ENCODE measurements around the gene CDK16. TPM values are rescaled to one million over a fixed set of nuclear protein-coding genes. Genes with fewer than 3 reads are reported as not detected.
A peak's percentile ranks its signal among the peaks of the same experiment; 100 is the strongest.

Gene CDK16
- total RNA-seq, 2 donors from 2014 or later: 97.5 to 133 TPM

- no peak for ATAC-seq
- DNase-seq: peak in 1 of 2 donors; percentile 21
- intact Hi-C loops (cut with DNase I, micrococcal nuclease): no loop called here
These were observed 3.3 kb downstream of the CDK16 start for GRCh38 chrX:47221756-47222155.

- intact Hi-C loops (cut with DNase I, micrococcal nuclease): no loop called here
- DNase-seq (peak in 1 of 2 donors; percentile 19), ATAC-seq (no peak)
These were observed 4.4 kb downstream of the CDK16 start for GRCh38 chrX:47222751-47223350.

GRCh38 chrX:47223476-47224250, 5.2 kb downstream of the CDK16 start:
- intact Hi-C loops (cut with DNase I, micrococcal nuclease): no loop called here
- peak in 1 of 2 donors; percentile 15 for DNase-seq
- ATAC-seq: no peak

- intact Hi-C loops (cut with DNase I, micrococcal nuclease): no loop called here
- ATAC-seq (no peak), DNase-seq (peak in 1 of 2 donors; percentile 16)
These were observed 5.9 kb downstream of the CDK16 start for GRCh38 chrX:47224266-47224895.

- intact Hi-C loops (cut with DNase I, micrococcal nuclease): no loop called here
- ATAC-seq: no peak
- DNase-seq: peak in 1 of 2 donors; percentile 0
These were observed 6.4 kb downstream of the CDK16 start for GRCh38 chrX:47224896-47225290.

- intact Hi-C loops (cut with DNase I, micrococcal nuclease): no loop called here
- ATAC-seq (no peak), DNase-seq (no peak)
These were observed 7.6 kb downstream of the CDK16 start for GRCh38 chrX:47226071-47226470.

- intact Hi-C loops (cut with DNase I, micrococcal nuclease): no loop called here
- ATAC-seq (no peak), DNase-seq (no peak)
These were observed 8.3 kb downstream of the CDK16 start for GRCh38 chrX:47226531-47227333.

GRCh38 chrX:47227334-47227583, 8.8 kb downstream of the CDK16 start:
- DNase-seq: no peak
- ATAC-seq: no peak

GRCh38 chrX:47228550-47229270, 10.2 kb downstream of the CDK16 start:
- DNase-seq (no peak), ATAC-seq (no peak)
- intact Hi-C loops (cut with DNase I, micrococcal nuclease): no loop called here

More at GRCh38 chrX:47227334-47227583, 8.8 kb downstream of the CDK16 start:
- intact Hi-C loops (cut with DNase I, micrococcal nuclease): no loop called here

GRCh38 chrX:47229427-47229826, 10.9 kb downstream of the CDK16 start:
- intact Hi-C loops (cut with DNase I, micrococcal nuclease): no loop called here
- ATAC-seq: no peak
- no peak for DNase-seq

GRCh38 chrX:47230136-47230868, 11.8 kb downstream of the CDK16 start:
- ATAC-seq (no peak), DNase-seq (no peak)
- intact Hi-C loops (cut with DNase I, micrococcal nuclease): no loop called here

GRCh38 chrX:47231167-47231566, 12.7 kb downstream of the CDK16 start:
- intact Hi-C loops (cut with DNase I, micrococcal nuclease): no loop called here
- DNase-seq: no peak

GRCh38 chrX:47232197-47232802, 13.8 kb downstream of the CDK16 start:
- intact Hi-C loops (cut with DNase I, micrococcal nuclease): no loop called here
- DNase-seq (no peak), ATAC-seq (no peak)

More at GRCh38 chrX:47231167-47231566, 12.7 kb downstream of the CDK16 start:
- ATAC-seq: no peak

GRCh38 chrX:47232803-47233332, 14.4 kb downstream of the CDK16 start, which contains the start of gene USP11:
Gene USP11 (plus strand): TSS chrX:47233009. CDS start chrX:47233044, 35 bp downstream.
- peak; percentile 47 to 49 for DNase-seq
- intact Hi-C loops (cut with DNase I, micrococcal nuclease): no loop called here
- peak; percentile 33 for ATAC-seq

- DNase-seq: peak; percentile 93 to 96
- ATAC-seq: peak; percentile 87
- intact Hi-C loops (cut with DNase I, micrococcal nuclease): no loop called here
These were observed 15.0 kb downstream of the CDK16 start for GRCh38 chrX:47233333-47234113.

- DNase-seq (no peak), ATAC-seq (no peak)
- intact Hi-C loops (cut with DNase I, micrococcal nuclease): no loop called here
These were observed 16.1 kb downstream of the CDK16 start for GRCh38 chrX:47234583-47234982.

- ATAC-seq: no peak
- DNase-seq: no peak
- intact Hi-C loops (cut with DNase I, micrococcal nuclease): no loop called here
These were observed 17.2 kb downstream of the CDK16 start for GRCh38 chrX:47235691-47236103.
